Peyer's patch (tissue), 4 donors: ENCODE measurements around the gene UQCRC1. TPM values are rescaled to one million over a fixed set of nuclear protein-coding genes. Genes with fewer than 3 reads are reported as not detected.

Experiments
- DNase-seq, 3 donors: peaks; one replicate each; pipeline ENCODE4 v3.0.0-alpha.2; 2017 to 2019
- H3K27ac ChIP-seq, 4 donors: fragments of 200-600 bp; sonication (generic); one replicate each; pipeline ENCODE4 v1.5.1; 2016 to 2019
- H3K27me3 ChIP-seq, 2 donors: fragments of 200-600 bp; sonication (generic); one replicate each; pipeline ENCODE4 v1.5.1; 2019
- H3K36me3 ChIP-seq, 3 donors: fragments of 200-600 bp; sonication (generic); one replicate each; pipeline ENCODE4 v1.5.1; 2016 to 2019
- H3K4me1 ChIP-seq, 4 donors: fragments of 200-600 bp; sonication (generic); one replicate each; pipeline ENCODE4 v1.5.1; 2016 to 2019
- H3K4me3 ChIP-seq, 4 donors: fragments of 200-600 bp; sonication (generic); 1 replicate in 3 of 4; 2 replicates in 1 of 4; pipeline ENCODE4 v1.5.1; 2016 to 2019; ENCODE audit warnings: mild to moderate bottlenecking in 1 of 4
- H3K9me3 ChIP-seq, 4 donors: fragments of 200-600 bp; sonication (generic); one replicate each; pipeline ENCODE4 v1.5.1; 2016 to 2019; ENCODE audit warnings: mild to moderate bottlenecking in 1 of 4
- POLR2A ChIP-seq, 2 donors: fragments of 450-650 bp; IDR thresholded peaks; one replicate each; pipeline ENCODE4 v1.5.1; 2017; ENCODE audit warnings: antibody characterized with exemption in 2 of 2, mild to moderate bottlenecking in 2 of 2, moderate library complexity in 2 of 2
- total RNA-seq, 4 donors: library from RNA; depleted of rRNA; stranded (reverse); fragments of >200 nt; gene quantifications; one replicate each; pipeline ENCODE4 v1.1.0, GENCODE V29; 2016
- TF ChIP-seq, protein P1 (sequence below), 6 experiments: fragments of 450-650 bp in 4 of 6; fragments of 200-600 bp in 2 of 6; sonication (generic) in 1 of 6; IDR thresholded peaks; one replicate each; pipeline ENCODE4 v1.5.1; 2017 to 2019; ENCODE audit warnings: antibody characterized with exemption in 6 of 6, mild to moderate bottlenecking in 3 of 6, moderate library complexity in 1 of 6

Gene UQCRC1
- total RNA-seq, 4 donors from 2014 or later: 313 to 857 (median 761) TPM

DNA sequence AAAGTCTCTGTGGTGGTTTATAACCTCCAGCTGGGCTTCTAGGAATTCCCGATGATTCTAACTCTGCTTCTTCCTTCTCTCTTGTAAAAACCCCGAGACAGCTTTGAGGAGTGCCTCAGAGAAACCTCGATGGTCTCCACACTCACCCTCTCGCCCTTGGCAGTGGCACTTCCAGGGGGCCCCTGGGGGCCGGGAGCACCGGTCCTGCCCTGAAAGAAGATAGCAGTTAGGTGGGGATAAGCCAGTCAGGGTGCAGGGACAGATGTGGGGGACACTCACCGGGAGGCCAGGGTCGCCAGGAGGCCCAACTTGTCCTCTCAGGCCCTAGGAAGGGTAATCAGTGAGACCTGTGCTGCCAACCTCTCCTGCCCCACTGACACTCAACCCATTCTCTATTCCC lies 24.0 kb downstream of the UQCRC1 start:
- H3K27me3 ChIP-seq: no peaks in the 10 kb centered on the region
- no peaks in the 10 kb centered on the region for H3K36me3 ChIP-seq
- no peak overlapping the region for H3K27ac ChIP-seq
- TF ChIP-seq, protein P1, sequence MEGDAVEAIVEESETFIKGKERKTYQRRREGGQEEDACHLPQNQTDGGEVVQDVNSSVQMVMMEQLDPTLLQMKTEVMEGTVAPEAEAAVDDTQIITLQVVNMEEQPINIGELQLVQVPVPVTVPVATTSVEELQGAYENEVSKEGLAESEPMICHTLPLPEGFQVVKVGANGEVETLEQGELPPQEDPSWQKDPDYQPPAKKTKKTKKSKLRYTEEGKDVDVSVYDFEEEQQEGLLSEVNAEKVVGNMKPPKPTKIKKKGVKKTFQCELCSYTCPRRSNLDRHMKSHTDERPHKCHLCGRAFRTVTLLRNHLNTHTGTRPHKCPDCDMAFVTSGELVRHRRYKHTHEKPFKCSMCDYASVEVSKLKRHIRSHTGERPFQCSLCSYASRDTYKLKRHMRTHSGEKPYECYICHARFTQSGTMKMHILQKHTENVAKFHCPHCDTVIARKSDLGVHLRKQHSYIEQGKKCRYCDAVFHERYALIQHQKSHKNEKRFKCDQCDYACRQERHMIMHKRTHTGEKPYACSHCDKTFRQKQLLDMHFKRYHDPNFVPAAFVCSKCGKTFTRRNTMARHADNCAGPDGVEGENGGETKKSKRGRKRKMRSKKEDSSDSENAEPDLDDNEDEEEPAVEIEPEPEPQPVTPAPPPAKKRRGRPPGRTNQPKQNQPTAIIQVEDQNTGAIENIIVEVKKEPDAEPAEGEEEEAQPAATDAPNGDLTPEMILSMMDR (IDR thresholded peaks at IDR 0.05): no peak
- TF ChIP-seq POLR2A (IDR thresholded peaks at IDR 0.05): no peak
- DNase-seq: no peak
- no peaks in the 10 kb centered on the region for H3K9me3 ChIP-seq
- H3K4me3 ChIP-seq: no peak overlapping the region
- no peaks in the 10 kb centered on the region for H3K4me1 ChIP-seq

GRCh38 chr3:48584836-48585235 lies 24.6 kb downstream of the UQCRC1 start:
- Histone ChIP-seq H3K27me3 (no peaks in the 10 kb centered on the region), H3K9me3 (no peaks in the 10 kb centered on the region), H3K36me3 (no peaks in the 10 kb centered on the region), H3K4me3 (no peak overlapping the region), H3K4me1 (no peaks in the 10 kb centered on the region), H3K27ac (no peak overlapping the region)
- TF ChIP-seq, protein P1 (IDR thresholded peaks at IDR 0.05): no peak
- no peak for TF ChIP-seq POLR2A (IDR thresholded peaks at IDR 0.05)
- no peak for DNase-seq

DNA sequence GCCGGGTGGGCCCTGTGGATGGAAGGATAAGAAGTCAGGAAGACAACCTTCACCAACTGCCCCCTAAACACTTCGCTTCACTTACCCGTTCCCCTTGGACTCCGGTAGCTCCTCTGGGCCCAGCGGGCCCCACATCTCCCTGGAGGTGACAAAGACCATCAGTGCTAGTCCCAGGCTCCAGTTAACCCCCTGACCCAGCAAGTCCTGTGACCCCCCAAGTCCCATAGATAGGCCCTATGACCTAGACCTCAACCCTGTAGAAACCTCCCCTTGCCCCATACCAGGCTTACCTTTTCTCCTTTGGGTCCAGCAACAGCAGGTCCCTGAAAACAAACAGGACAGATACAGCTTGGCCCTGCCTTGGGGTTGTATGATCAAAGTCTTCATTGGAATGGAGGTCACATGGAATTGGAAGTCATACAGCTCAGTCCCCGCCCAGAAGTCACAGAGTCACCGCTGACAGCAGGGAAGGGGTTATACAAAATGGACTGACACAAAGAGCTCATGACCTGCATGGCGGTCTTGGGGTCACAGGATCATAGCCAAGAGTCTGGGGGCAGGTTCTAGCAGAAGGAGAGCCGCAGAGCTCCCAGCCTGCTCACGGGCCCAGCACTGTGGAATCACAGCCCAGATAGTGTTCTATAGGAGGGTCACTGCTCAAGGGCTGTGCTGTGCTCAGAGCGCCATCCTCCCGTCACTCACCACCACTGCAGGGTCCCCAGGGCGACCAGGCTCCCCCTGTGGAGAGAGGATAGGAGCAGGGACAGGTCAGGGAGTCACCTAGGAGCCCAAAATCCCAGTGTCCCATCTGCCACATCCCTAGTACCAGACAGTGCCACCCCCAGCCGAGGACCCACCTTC lies 27.6 kb downstream of the UQCRC1 start:
- no peaks in the 10 kb centered on the region for H3K9me3 ChIP-seq
- no peaks in the 10 kb centered on the region for H3K36me3 ChIP-seq
- TF ChIP-seq POLR2A (IDR thresholded peaks at IDR 0.05): no peak
- TF ChIP-seq, protein P1 (IDR thresholded peaks at IDR 0.05): no peak
- H3K27me3 ChIP-seq: no peaks in the 10 kb centered on the region
- no peaks in the 10 kb centered on the region for H3K4me1 ChIP-seq
- H3K27ac ChIP-seq: no peak overlapping the region
- no peak overlapping the region for H3K4me3 ChIP-seq
- no peak for DNase-seq

GRCh38 chr3:48576647-48577046 lies 32.8 kb downstream of the UQCRC1 start:
- no peak overlapping the region for H3K4me3 ChIP-seq
- TF ChIP-seq, protein P1 (IDR thresholded peaks at IDR 0.05): no peak
- no peak for TF ChIP-seq POLR2A (IDR thresholded peaks at IDR 0.05)
- no peak for DNase-seq
- no peak overlapping the region for H3K27ac ChIP-seq
- H3K9me3 ChIP-seq: no peaks in the 10 kb centered on the region
- no peaks in the 10 kb centered on the region for H3K4me1 ChIP-seq
- no peaks in the 10 kb centered on the region for H3K36me3 ChIP-seq
- H3K27me3 ChIP-seq: no peaks in the 10 kb centered on the region

GRCh38 chr3:48575366-48575765 lies 34.1 kb downstream of the UQCRC1 start:
- TF ChIP-seq, protein P1 (IDR thresholded peaks at IDR 0.05): no peak
- TF ChIP-seq POLR2A (IDR thresholded peaks at IDR 0.05): no peak
- Histone ChIP-seq H3K4me3 (no peak overlapping the region), H3K27ac (no peak overlapping the region), H3K36me3 (no peaks in the 10 kb centered on the region), H3K27me3 (no peaks in the 10 kb centered on the region), H3K4me1 (no peaks in the 10 kb centered on the region), H3K9me3 (no peaks in the 10 kb centered on the region)
- no peak for DNase-seq
